Measurements from ENCODE around the gene CYSRT1.

GRCh38 chr9:137240841-137241489 is 16.0 kb downstream of the CYSRT1 start, which contains the start of gene TUBB4B:
- TF ChIP-seq CTCF (IDR thresholded peaks at IDR 0.05) = peak in 1 of 6 experiments; percentile 15
- TF ChIP-seq POLR2A (IDR thresholded peaks at IDR 0.05) = peak; percentile 99 to 100
